HG03469 (cell line): Measurements from ENCODE around the gene ZNF112.

Source experiments
- ATAC-seq: cut with Tn5 transposase; IDR thresholded peaks from one replicate; pipeline ENCODE4 v1.9.1; 2021; ENCODE audit warnings: mild to moderate bottlenecking, moderate library complexity, moderate number of reproducible peaks; ENCODE audit not compliant: unreplicated experiment

Gene ZNF112

DNA sequence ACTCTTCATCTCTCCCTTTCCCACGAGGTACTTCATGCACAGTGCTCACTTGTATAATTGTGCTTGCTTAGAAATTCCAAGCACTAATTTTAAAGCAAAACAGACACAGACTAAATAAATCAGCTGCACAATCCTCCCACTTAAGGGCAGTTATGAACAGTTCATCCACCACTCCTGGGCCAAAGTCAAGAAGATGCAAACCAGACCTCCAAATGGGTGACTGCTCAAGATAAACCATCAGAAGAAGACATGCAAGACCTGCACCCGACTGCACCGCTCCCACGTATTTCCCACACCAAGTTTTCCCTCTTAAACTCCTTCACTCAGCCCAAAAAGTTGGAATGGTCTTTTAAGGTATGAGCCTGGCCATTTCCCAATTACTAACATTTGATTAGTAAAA lies 71.5 kb downstream of the ZNF112 start:
- ATAC-seq: no peak

DNA sequence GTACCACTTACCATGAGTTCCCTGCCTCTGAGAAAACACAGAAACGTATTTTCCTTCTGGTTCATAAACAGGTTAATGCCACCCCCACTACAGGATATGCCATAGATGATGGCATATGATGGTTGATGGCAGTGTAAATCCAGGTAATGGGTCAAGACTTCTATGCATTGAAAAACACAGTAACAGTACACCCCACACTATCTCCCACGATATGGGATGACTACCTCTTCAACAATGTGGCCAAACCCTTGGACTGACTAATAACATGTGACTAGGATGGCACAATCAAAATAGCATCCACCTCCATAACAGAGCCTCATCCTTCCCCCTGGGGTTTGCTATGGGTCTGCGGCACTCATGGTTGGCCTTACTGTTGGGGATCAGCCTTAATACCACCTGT lies 73.6 kb downstream of the ZNF112 start:
- ATAC-seq: no peak

DNA sequence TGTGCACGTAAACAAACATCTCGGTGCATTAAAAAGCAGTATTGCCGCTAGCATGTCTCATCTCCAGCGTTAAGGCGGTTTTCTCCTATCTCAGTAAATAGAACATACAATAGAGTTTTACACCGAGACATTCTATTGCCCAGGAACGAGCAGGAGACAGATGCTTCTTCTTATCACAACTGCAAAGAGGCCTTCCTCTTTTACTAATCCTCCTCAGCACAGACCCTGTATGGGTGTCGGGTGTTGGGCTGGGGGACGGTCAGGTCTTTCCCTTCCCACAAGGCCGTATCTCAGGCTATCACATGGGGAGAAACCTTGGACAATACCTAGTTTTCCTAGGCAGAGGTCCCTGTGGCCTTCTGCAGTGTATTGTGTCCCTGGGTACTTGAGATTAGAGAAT lies 75.6 kb downstream of the ZNF112 start:
- ATAC-seq: no peak

DNA sequence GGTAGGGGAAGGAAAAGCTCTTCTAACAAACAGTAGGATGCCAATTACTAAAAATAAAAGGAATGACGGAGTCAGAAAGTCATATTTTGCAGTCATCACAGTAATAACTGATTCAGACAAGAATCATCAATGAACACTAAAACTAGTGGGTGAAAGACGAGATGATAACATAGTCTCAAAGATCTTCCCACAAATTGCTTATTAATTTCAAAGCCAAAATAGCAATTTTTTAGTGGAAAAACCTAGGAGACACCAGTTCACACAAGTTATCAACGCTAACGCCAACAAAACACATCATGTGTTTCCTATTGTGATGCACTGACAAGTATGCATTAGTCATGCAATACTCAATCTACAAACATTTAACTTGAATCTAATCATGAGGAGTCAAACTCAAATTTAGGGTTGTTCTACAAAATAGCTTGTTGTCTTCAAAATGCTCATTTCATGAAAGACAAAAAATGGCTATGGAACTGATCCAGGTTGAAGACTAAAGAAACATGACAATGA lies 78.2 kb downstream of the ZNF112 start:
- no peak for ATAC-seq

DNA sequence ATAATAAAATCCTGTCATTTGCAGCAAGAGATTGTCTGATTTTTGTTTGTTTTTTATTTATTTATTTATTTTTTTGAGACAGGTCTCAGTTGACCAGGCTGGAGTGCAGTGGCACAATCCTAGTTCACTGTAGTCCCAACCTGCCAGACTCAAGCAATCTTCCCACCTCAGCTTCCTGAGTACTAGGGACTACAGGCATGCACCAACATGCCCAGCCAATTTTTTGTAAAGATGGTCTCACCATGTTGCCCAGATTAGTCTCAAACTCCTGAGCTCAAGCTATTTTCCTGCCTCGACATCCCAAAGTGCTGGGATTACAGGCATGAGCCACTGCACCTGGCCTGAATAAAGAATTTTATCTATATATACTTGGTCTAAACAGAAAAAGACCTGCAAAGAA lies 79.1 kb downstream of the ZNF112 start:
- ATAC-seq: no peak
